HG03460 (cell line): ENCODE data around the gene ALAS2.
"Not testable (repeated sequence)": the region's sequence is repeated elsewhere in the genome, so short reads cannot be mapped to it uniquely, and the experiment has no call there.

Source experiments
- ATAC-seq: cut with Tn5 transposase; IDR thresholded peaks from one replicate; pipeline ENCODE4 v1.9.1; 2021; ENCODE audit not compliant: unreplicated experiment

The ALAS2 gene

GRCh38 chrX:55030271-55031205, at the start of gene ALAS2:
TSS of gene ALAS2 (minus strand) at chrX:55030977. CDS start at chrX:55026000, 4,977 bp downstream.
- ATAC-seq, result no peak

GRCh38 chrX:55074851-55075467, 44.2 kb upstream of the ALAS2 start, which contains the start of gene PAGE2B:
TSS of gene PAGE2B (plus strand) at chrX:55075030. CDS start at chrX:55076042, 1,012 bp downstream.
- ATAC-seq, result no peak

- no peak for ATAC-seq
Measured at GRCh38 chrX:55072286-55072685, 41.5 kb upstream of the ALAS2 start.

GRCh38 chrX:55067180-55067579, 36.4 kb upstream of the ALAS2 start:
- not testable (repeated sequence) for ATAC-seq

- ATAC-seq, result no peak
Measured at GRCh38 chrX:55057675-55058249, 27.0 kb upstream of the ALAS2 start.

- ATAC-seq, result no peak
Measured at GRCh38 chrX:55056820-55057674, 26.3 kb upstream of the ALAS2 start.

- not testable (repeated sequence) for ATAC-seq
Measured at GRCh38 chrX:55050599-55050998, 19.8 kb upstream of the ALAS2 start.

- no peak for ATAC-seq
Measured at GRCh38 chrX:55041514-55041913, 10.7 kb upstream of the ALAS2 start.

- no peak for ATAC-seq
Measured at GRCh38 chrX:55039471-55039870, 8.7 kb upstream of the ALAS2 start.

- no peak for ATAC-seq
Measured at GRCh38 chrX:55033429-55033828, 2.7 kb upstream of the ALAS2 start.

- no peak for ATAC-seq
Measured at GRCh38 chrX:55029291-55029690, 1.5 kb downstream of the ALAS2 start.

- no peak for ATAC-seq
Measured at GRCh38 chrX:55028611-55029010, 2.2 kb downstream of the ALAS2 start.

- no peak for ATAC-seq
Measured at GRCh38 chrX:55028040-55028439, 2.7 kb downstream of the ALAS2 start.

GRCh38 chrX:55026840-55027239, 3.9 kb downstream of the ALAS2 start:
- no peak for ATAC-seq

GRCh38 chrX:55026143-55026542, 4.6 kb downstream of the ALAS2 start:
- no peak for ATAC-seq

GRCh38 chrX:55014897-55015299, 15.9 kb downstream of the ALAS2 start:
- no peak for ATAC-seq

GRCh38 chrX:55011294-55011693, 19.5 kb downstream of the ALAS2 start:
- ATAC-seq, result no peak

- no peak for ATAC-seq
Measured at GRCh38 chrX:55008571-55009358, 22.0 kb downstream of the ALAS2 start.

- ATAC-seq, result no peak
Measured at GRCh38 chrX:55007656-55008055, 23.1 kb downstream of the ALAS2 start.
